ENCODE results near the gene RGS12. TPM values are rescaled to one million over a fixed set of nuclear protein-coding genes. Genes with fewer than 3 reads are reported as not detected.
A peak's percentile ranks its signal among the peaks of the same experiment; 100 is the strongest.

Gene RGS12
- polyA plus RNA-seq, 1 of the 3 experiments (the other 2 are of a cell fraction), result 18.4 TPM

- Histone ChIP-seq H3K27me3 (ENCODE audit: insufficient read depth) (no peaks in the 10 kb centered on the region), H3K36me3 (replicated peaks in 1 of 2; ENCODE audit: control insufficient read depth in 1 of 2, insufficient read depth in 2 of 2, low read length in 1 of 2) (no peaks in the 10 kb centered on the region), H3K9me3 (no peaks in the 10 kb centered on the region), H3F3A (replicated peaks; ENCODE audit: insufficient read depth) (no peaks in the 10 kb centered on the region), H3K9me2 (no peaks in the 10 kb centered on the region), H3K4me1 (ENCODE audit: control insufficient read depth in 1 of 2, insufficient read depth in 2 of 2, low read depth in 1 of 2, low read length in 1 of 2) (no peaks in the 10 kb centered on the region), H4K20me1 (ENCODE audit: insufficient read depth) (no peaks in the 10 kb centered on the region), H3K9ac (no peak overlapping the region), H3K79me2 (ENCODE audit: insufficient read depth) (no peaks in the 10 kb centered on the region), H3K4me2 (no peak overlapping the region), H2AFZ (ENCODE audit: low read depth) (no peak overlapping the region), H3K27ac (ENCODE audit: low read depth in 2 of 2, low read length in 1 of 2) (no peak overlapping the region), H3K4me3 (ENCODE audit: low read depth in 2 of 2, low read length in 1 of 2) (no peak overlapping the region)
- TF ChIP-seq NRF1 (IDR thresholded peaks at IDR 0.05; ENCODE audit: low read depth, low read length) (no peak), SIN3A (IDR thresholded peaks at IDR 0.05; ENCODE audit: borderline replicate concordance, low read depth, low read length) (no peak), RFX5 (IDR thresholded peaks at IDR 0.05; ENCODE audit: low read length) (no peak), FOSL2 (IDR thresholded peaks at IDR 0.05; ENCODE audit: borderline replicate concordance, low read depth) (no peak), CTCF (IDR thresholded peaks at IDR 0.05) (no peak), GABPA (IDR thresholded peaks at IDR 0.05; ENCODE audit: low read depth) (no peak), TCF12 (IDR thresholded peaks at IDR 0.05) (no peak), CHD2 (IDR thresholded peaks at IDR 0.05; ENCODE audit: low read length, partially characterized antibody) (no peak), PBX3 (IDR thresholded peaks at IDR 0.05) (no peak), FOXJ3 (CRISPR knock-in tag; IDR thresholded peaks at IDR 0.05) (no peak)
- TF ChIP-seq, protein P1, sequence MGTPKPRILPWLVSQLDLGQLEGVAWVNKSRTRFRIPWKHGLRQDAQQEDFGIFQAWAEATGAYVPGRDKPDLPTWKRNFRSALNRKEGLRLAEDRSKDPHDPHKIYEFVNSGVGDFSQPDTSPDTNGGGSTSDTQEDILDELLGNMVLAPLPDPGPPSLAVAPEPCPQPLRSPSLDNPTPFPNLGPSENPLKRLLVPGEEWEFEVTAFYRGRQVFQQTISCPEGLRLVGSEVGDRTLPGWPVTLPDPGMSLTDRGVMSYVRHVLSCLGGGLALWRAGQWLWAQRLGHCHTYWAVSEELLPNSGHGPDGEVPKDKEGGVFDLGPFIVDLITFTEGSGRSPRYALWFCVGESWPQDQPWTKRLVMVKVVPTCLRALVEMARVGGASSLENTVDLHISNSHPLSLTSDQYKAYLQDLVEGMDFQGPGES (IDR thresholded peaks at IDR 0.05; ENCODE audit: low read depth, low read length), result no peak
- TF ChIP-seq, protein P2, sequence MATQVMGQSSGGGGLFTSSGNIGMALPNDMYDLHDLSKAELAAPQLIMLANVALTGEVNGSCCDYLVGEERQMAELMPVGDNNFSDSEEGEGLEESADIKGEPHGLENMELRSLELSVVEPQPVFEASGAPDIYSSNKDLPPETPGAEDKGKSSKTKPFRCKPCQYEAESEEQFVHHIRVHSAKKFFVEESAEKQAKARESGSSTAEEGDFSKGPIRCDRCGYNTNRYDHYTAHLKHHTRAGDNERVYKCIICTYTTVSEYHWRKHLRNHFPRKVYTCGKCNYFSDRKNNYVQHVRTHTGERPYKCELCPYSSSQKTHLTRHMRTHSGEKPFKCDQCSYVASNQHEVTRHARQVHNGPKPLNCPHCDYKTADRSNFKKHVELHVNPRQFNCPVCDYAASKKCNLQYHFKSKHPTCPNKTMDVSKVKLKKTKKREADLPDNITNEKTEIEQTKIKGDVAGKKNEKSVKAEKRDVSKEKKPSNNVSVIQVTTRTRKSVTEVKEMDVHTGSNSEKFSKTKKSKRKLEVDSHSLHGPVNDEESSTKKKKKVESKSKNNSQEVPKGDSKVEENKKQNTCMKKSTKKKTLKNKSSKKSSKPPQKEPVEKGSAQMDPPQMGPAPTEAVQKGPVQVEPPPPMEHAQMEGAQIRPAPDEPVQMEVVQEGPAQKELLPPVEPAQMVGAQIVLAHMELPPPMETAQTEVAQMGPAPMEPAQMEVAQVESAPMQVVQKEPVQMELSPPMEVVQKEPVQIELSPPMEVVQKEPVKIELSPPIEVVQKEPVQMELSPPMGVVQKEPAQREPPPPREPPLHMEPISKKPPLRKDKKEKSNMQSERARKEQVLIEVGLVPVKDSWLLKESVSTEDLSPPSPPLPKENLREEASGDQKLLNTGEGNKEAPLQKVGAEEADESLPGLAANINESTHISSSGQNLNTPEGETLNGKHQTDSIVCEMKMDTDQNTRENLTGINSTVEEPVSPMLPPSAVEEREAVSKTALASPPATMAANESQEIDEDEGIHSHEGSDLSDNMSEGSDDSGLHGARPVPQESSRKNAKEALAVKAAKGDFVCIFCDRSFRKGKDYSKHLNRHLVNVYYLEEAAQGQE (IDR thresholded peaks at IDR 0.05; ENCODE audit: low read depth, low read length), result no peak
- TF ChIP-seq, protein P3, sequence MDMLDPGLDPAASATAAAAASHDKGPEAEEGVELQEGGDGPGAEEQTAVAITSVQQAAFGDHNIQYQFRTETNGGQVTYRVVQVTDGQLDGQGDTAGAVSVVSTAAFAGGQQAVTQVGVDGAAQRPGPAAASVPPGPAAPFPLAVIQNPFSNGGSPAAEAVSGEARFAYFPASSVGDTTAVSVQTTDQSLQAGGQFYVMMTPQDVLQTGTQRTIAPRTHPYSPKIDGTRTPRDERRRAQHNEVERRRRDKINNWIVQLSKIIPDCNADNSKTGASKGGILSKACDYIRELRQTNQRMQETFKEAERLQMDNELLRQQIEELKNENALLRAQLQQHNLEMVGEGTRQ (IDR thresholded peaks at IDR 0.05; ENCODE audit: borderline replicate concordance, low read depth, low read length), result no peak
- DNase-seq, result peak; percentile 30
- CTCF ChIA-PET, result no interaction called here
- WGBS (ENCODE audit: low lambda C conversion rate), result 70% methylated on average over 20 of the region's 23 CpGs
- POLR2A ChIA-PET, result no interaction called here
These were observed 30.4 kb upstream of the RGS12 start for GRCh38 chr4:3262208-3263052.

Data from SK-N-SH (cell line).